GM19240 (cell line): ENCODE results near the gene TPM1.

Experiments used
- DNase-seq: peaks from one replicate; pipeline ENCODE4 v3.0.0; 2011; ENCODE audit warnings: low spot score; ENCODE audit not compliant: insufficient read length

TPM1 gene

GRCh38 chr15:63041402-63041973 is 1.1 kb upstream of the TPM1 start:
- DNase-seq = no peak

- no peak for DNase-seq
These were observed 359 bp downstream of the TPM1 start for GRCh38 chr15:63042877-63043334.

GRCh38 chr15:63043335-63044076 is 959 bp downstream of the TPM1 start:
- DNase-seq = no peak

GRCh38 chr15:63044077-63044644 is 1.6 kb downstream of the TPM1 start:
- no peak for DNase-seq

GRCh38 chr15:63044645-63045464 is 2.3 kb downstream of the TPM1 start:
- DNase-seq = no peak

- DNase-seq = no peak
These were observed 2.9 kb downstream of the TPM1 start for GRCh38 chr15:63045465-63045840.

- DNase-seq = no peak
These were observed 3.3 kb downstream of the TPM1 start for GRCh38 chr15:63045879-63046278.

- DNase-seq = no peak
These were observed 4.6 kb downstream of the TPM1 start for GRCh38 chr15:63046917-63047760.

GRCh38 chr15:63047792-63048114 is 5.2 kb downstream of the TPM1 start:
- DNase-seq = no peak

GRCh38 chr15:63048115-63048775 is 5.7 kb downstream of the TPM1 start:
- peak; percentile 86 for DNase-seq

- no peak for DNase-seq
These were observed 6.5 kb downstream of the TPM1 start for GRCh38 chr15:63048776-63049665.

- no peak for DNase-seq
These were observed 7.3 kb downstream of the TPM1 start for GRCh38 chr15:63049783-63050371.

- no peak for DNase-seq
These were observed 8.2 kb downstream of the TPM1 start for GRCh38 chr15:63050731-63051155.

GRCh38 chr15:63051156-63052066 is 8.9 kb downstream of the TPM1 start:
- no peak for DNase-seq

GRCh38 chr15:63052077-63052841 is 9.7 kb downstream of the TPM1 start:
- no peak for DNase-seq

GRCh38 chr15:63052961-63053698 is 10.6 kb downstream of the TPM1 start:
- DNase-seq = no peak

- no peak for DNase-seq
These were observed 11.7 kb downstream of the TPM1 start for GRCh38 chr15:63054281-63054683.
